B cell (primary cell): ENCODE results near the gene USP14. TPM values are rescaled to one million over a fixed set of nuclear protein-coding genes. Genes with fewer than 3 reads are reported as not detected.

Experiments
- ATAC-seq: fragments of 200-7000 bp; cut with Tn5 transposase; one replicate; pipeline ENCODE4 v1.10.0; 2021; ENCODE audit warnings: low read depth, mild to moderate bottlenecking, moderate number of reproducible peaks, moderate library complexity
- CTCF ChIA-PET: fragments of 350-600 bp; sonication (Branson Sonifier 250); formaldehyde crosslinking; loops from one replicate; lab custom pipeline; 2021; ENCODE audit warnings: antibody characterized with exemption, inconsistent platforms; lab: Charles Lee
- POLR2A ChIA-PET: fragments of 350-600 bp; sonication (Branson Sonifier 250); formaldehyde crosslinking; loops from one replicate; lab custom pipeline; 2021; ENCODE audit warnings: antibody characterized with exemption; lab: Charles Lee
- DNase-seq: peaks from one replicate; pipeline ENCODE4 v3.0.0; 2013
- H2AFZ ChIP-seq: 2 replicates; pipeline ENCODE4 v1.6.1; 2012; ENCODE audit warnings: mild to moderate bottlenecking, low read depth, low read length; ENCODE audit not compliant: insufficient read depth, poor library complexity, severe bottlenecking
- H3K27ac ChIP-seq, 2 donors: 1 replicate in 1 of 2; 2 replicates in 1 of 2; pipeline ENCODE4 v1.5.1; 2012 to 2013; ENCODE audit warnings: low read length in 2 of 2, mild to moderate bottlenecking in 2 of 2, moderate library complexity in 1 of 2
- H3K27me3 ChIP-seq, 4 experiments: fragments of 200-600 bp in 1 of 4; sonication (generic) in 1 of 4; replicated peaks in 1 of 4; 1 replicate in 2 of 4; 2 replicates in 2 of 4; pipeline versions ENCODE4 v1.6.1 to v1.7.0; 2013 to 2016; ENCODE audit warnings: low read length in 3 of 4, mild to moderate bottlenecking in 2 of 4, mixed read lengths in 1 of 4, moderate library complexity in 1 of 4; ENCODE audit not compliant: insufficient read depth in 4 of 4, control insufficient read depth in 3 of 4; ENCODE audit errors: control extremely low read depth in 1 of 4
- H3K36me3 ChIP-seq, 2 experiments: replicated peaks in 1 of 2; 1 replicate in 1 of 2; 2 replicates in 1 of 2; pipeline versions ENCODE4 v1.6.1 to v1.7.1; 2013; ENCODE audit warnings: low read length in 1 of 2; ENCODE audit not compliant: insufficient read depth in 2 of 2, control insufficient read depth in 1 of 2; ENCODE audit errors: control extremely low read depth in 1 of 2, extremely low read depth in 1 of 2
- H3K4me1 ChIP-seq, 2 donors: fragments of 200-600 bp in 1 of 2; sonication (generic) in 1 of 2; 1 replicate in 1 of 2; 2 replicates in 1 of 2; pipeline versions ENCODE4 v1.5.1 to v1.6.1; 2013 to 2017; ENCODE audit warnings: low read length in 2 of 2; ENCODE audit not compliant: control insufficient read depth in 2 of 2, insufficient read depth in 2 of 2
- H3K4me2 ChIP-seq: replicated peaks from 2 replicates; pipeline ENCODE3; 2012; ENCODE audit warnings: mild to moderate bottlenecking, low read depth, low read length; ENCODE audit not compliant: poor library complexity, severe bottlenecking
- H3K4me3 ChIP-seq, 5 experiments: fragments of 200-600 bp in 1 of 5; sonication (generic) in 1 of 5; 1 replicate in 3 of 5; 2 replicates in 2 of 5; pipeline versions ENCODE4 v1.5.1 to v1.7.0; 2011 to 2016; ENCODE audit warnings: low read length in 4 of 5, mild to moderate bottlenecking in 4 of 5, low read depth in 2 of 5, control low read depth in 1 of 5, moderate library complexity in 1 of 5; ENCODE audit not compliant: insufficient read depth in 1 of 5; ENCODE audit errors: control extremely low read depth in 1 of 5, extremely low read depth in 1 of 5
- H3K79me2 ChIP-seq: fragments of 200-600 bp; sonication (generic); one replicate; pipeline ENCODE4 v1.6.0; 2016; ENCODE audit warnings: low read length; ENCODE audit not compliant: control insufficient read depth, insufficient read depth
- H3K9ac ChIP-seq: fragments of 200-600 bp; sonication (generic); 2 replicates; pipeline ENCODE4 v1.6.1; 2017; ENCODE audit warnings: mild to moderate bottlenecking, low read length, moderate library complexity
- H3K9me3 ChIP-seq, 3 donors: one replicate each; pipeline versions ENCODE4 v1.6.1 to v1.7.1; 2013; ENCODE audit warnings: low read length in 2 of 3; ENCODE audit not compliant: control insufficient read depth in 2 of 3, insufficient read depth in 1 of 3; ENCODE audit errors: control extremely low read depth in 1 of 3
- H4K20me1 ChIP-seq: 2 replicates; pipeline ENCODE4 v1.6.0; 2012; ENCODE audit warnings: mild to moderate bottlenecking, low read length; ENCODE audit not compliant: insufficient read depth, control insufficient read depth, poor library complexity, severe bottlenecking
- H3K27ac Mint-ChIP-seq: one replicate; pipeline ENCODE4 v1.8.0; 2021; ENCODE audit warnings: mixed read lengths
- H3K27me3 Mint-ChIP-seq: one replicate; pipeline ENCODE4 v1.8.0; 2021; ENCODE audit warnings: mixed read lengths
- H3K4me1 Mint-ChIP-seq: one replicate; pipeline ENCODE4 v1.8.0; 2021; ENCODE audit warnings: mixed read lengths
- H3K4me3 Mint-ChIP-seq: one replicate; pipeline ENCODE4 v1.8.0; 2021; ENCODE audit warnings: mixed read lengths
- H3K9me3 Mint-ChIP-seq: one replicate; pipeline ENCODE4 v1.8.0; 2022; ENCODE audit warnings: mixed read lengths; ENCODE audit not compliant: insufficient read depth
- EZH2 ChIP-seq: IDR thresholded peaks from 2 replicates; pipeline ENCODE4 v1.6.1; 2012; ENCODE audit warnings: borderline replicate concordance, low read depth, mild to moderate bottlenecking, moderate library complexity, low read length; ENCODE audit not compliant: insufficient read depth, poor library complexity, severe bottlenecking
- WGBS: methylation state at CpG from one replicate; pipeline ENCODE4 v1.1.5; 2013; ENCODE audit warnings: missing lambda C conversion rate; ENCODE audit not compliant: insufficient coverage; 5-methylcytosine and 5-hydroxymethylcytosine counted together
- intact Hi-C: fragments of 100-400 bp; cut with micrococcal nuclease; formaldehyde crosslinking; loops from one replicate; pipeline ENCODE4 v1.10.0; 2022
- polyA plus RNA-seq: library from polyadenylated mRNA; depleted of rRNA; stranded (reverse); fragments of >200 nt; gene quantifications from 2 replicates; pipeline ENCODE4 v1.2.3, GENCODE V29; 2012
- total RNA-seq, 2 donors: library from RNA; stranded (reverse); fragments of 120-200 nt in 1 of 2; gene quantifications; 1 replicate in 1 of 2; 2 replicates in 1 of 2; pipeline versions ENCODE4 v1.2.3 to v1.2.4, GENCODE V29; 2013 to 2022
- TF ChIP-seq, protein P1 (sequence below): fragments of 200-600 bp; IDR thresholded peaks from one replicate; pipeline ENCODE4 v1.8.0; 2022; ENCODE audit warnings: antibody characterized with exemption, mild to moderate bottlenecking

The USP14 gene
- total and polyA plus RNA-seq, 2 donors (not counting 1 experiment from before 2014, with no cell fraction given) = 6.0 to 38.9 TPM

DNA sequence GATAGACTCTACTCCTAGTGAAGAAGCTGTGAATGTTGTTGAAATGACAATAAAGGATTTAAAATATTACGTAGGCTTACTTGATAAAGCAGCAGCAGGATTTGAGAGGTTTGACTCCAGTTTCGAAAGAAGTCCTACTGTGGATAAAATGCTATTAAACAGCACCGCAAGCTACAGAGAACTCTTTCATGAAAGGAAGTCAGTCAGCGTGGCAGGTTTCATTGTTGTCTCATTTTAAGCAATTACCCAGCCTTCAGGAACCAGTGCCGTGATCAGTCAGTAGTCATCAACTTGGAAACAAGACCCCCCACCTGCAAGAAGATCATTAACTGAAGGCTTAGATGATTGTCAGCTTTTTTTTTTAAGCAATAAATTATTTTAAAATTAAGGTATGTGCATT lies 14.0 kb downstream of the USP14 start:
- Histone ChIP-seq H3K4me3 (no peak overlapping the region), H3K27me3 (no peaks in the 10 kb centered on the region), H4K20me1 (no peaks in the 10 kb centered on the region), H3K9ac (no peak overlapping the region), H3K4me2 (no peak overlapping the region), H2AFZ (no peak overlapping the region), H3K9me3 (no peaks in the 10 kb centered on the region), H3K27ac (no peak overlapping the region), H3K36me3 (peaks cover 0 to 11% of the 10 kb centered on the region in 2 experiments), H3K79me2 (peaks cover 10% of the 10 kb centered on the region), H3K4me1 (no peaks in the 10 kb centered on the region)
- 100% methylated on average over 2 of the region's 5 CpGs for WGBS
- no peaks in the 10 kb centered on the region for H3K9me3 Mint-ChIP-seq
- no peaks in the 10 kb centered on the region for H3K27me3 Mint-ChIP-seq
- no peak for ATAC-seq
- ChIA-PET CTCF (interaction anchor here (0.6 kb wide), 1 partner anchor 688 kb away, joined by 3 read pairs; no protein-coding TSS in a partner anchor), POLR2A (no interaction called here)
- H3K4me3 Mint-ChIP-seq = no peak overlapping the region
- H3K4me1 Mint-ChIP-seq = no peaks in the 10 kb centered on the region
- intact Hi-C loops = no loop called here
- TF ChIP-seq, protein P1, sequence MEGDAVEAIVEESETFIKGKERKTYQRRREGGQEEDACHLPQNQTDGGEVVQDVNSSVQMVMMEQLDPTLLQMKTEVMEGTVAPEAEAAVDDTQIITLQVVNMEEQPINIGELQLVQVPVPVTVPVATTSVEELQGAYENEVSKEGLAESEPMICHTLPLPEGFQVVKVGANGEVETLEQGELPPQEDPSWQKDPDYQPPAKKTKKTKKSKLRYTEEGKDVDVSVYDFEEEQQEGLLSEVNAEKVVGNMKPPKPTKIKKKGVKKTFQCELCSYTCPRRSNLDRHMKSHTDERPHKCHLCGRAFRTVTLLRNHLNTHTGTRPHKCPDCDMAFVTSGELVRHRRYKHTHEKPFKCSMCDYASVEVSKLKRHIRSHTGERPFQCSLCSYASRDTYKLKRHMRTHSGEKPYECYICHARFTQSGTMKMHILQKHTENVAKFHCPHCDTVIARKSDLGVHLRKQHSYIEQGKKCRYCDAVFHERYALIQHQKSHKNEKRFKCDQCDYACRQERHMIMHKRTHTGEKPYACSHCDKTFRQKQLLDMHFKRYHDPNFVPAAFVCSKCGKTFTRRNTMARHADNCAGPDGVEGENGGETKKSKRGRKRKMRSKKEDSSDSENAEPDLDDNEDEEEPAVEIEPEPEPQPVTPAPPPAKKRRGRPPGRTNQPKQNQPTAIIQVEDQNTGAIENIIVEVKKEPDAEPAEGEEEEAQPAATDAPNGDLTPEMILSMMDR = no peak
- no peak for TF ChIP-seq EZH2
- H3K27ac Mint-ChIP-seq = no peak overlapping the region
- no peak for DNase-seq

DNA sequence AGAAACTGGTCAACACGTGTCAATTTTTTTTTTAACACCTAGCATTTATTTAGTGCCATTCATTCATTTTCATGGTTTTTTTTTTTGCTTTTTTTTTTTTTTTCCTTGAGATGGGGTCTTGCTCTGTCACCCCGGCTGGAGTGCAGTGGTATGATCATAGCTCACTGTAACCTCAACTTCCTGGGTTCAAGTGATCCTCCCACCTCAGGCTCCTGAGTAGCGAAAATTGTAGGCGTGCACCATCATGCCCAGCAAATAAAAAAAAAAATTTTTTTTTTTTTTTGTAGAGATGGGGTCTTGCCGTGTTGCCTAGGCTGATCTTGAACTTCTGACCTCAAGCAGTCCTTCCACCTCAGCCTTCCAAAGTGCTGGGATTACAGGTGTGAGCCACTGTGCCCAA lies 21.1 kb downstream of the USP14 start:
- CTCF ChIA-PET = no interaction called here
- Histone ChIP-seq H4K20me1 (no peaks in the 10 kb centered on the region), H3K4me3 (no peak overlapping the region), H3K9me3 (no peaks in the 10 kb centered on the region), H3K4me1 (no peaks in the 10 kb centered on the region), H3K79me2 (peaks cover 10% of the 10 kb centered on the region), H3K27me3 (no peaks in the 10 kb centered on the region), H3K36me3 (peaks cover 9 to 16% of the 10 kb centered on the region in 2 experiments), H2AFZ (no peak overlapping the region), H3K4me2 (no peak overlapping the region), H3K27ac (no peak overlapping the region), H3K9ac (no peak overlapping the region)
- H3K27ac Mint-ChIP-seq = no peak overlapping the region
- POLR2A ChIA-PET = no interaction called here
- no peak overlapping the region for H3K4me3 Mint-ChIP-seq
- TF ChIP-seq, protein P1 = no peak
- no peak for TF ChIP-seq EZH2
- ATAC-seq (no peak), DNase-seq (no peak)
- H3K4me1 Mint-ChIP-seq = peaks cover 7% of the 10 kb centered on the region
- H3K9me3 Mint-ChIP-seq = no peaks in the 10 kb centered on the region
- intact Hi-C loops = no loop called here
- no peaks in the 10 kb centered on the region for H3K27me3 Mint-ChIP-seq
- WGBS = no CpG with 5 or more reads among the region's 5 CpGs
